Retinal pigment epithelial cell (primary cell): ENCODE measurements around the gene FICD.
A peak's percentile ranks its signal among the peaks of the same experiment; 100 is the strongest.

Source experiments
- DNase-seq: peaks from one replicate; pipeline ENCODE4 v3.0.0-alpha.2; 2010; ENCODE audit warnings: low read depth
- H3K4me3 ChIP-seq: 2 replicates; pipeline ENCODE4 v1.5.1; 2011; ENCODE audit warnings: mild to moderate bottlenecking, low read length, control low read depth, moderate library complexity
- TF ChIP-seq, protein P1 (sequence below): conservative IDR thresholded peaks from 2 replicates; pipeline ENCODE4 v1.5.1; 2011; ENCODE audit warnings: low read depth, low read length, control low read depth, inconsistent platforms

Gene FICD

DNA sequence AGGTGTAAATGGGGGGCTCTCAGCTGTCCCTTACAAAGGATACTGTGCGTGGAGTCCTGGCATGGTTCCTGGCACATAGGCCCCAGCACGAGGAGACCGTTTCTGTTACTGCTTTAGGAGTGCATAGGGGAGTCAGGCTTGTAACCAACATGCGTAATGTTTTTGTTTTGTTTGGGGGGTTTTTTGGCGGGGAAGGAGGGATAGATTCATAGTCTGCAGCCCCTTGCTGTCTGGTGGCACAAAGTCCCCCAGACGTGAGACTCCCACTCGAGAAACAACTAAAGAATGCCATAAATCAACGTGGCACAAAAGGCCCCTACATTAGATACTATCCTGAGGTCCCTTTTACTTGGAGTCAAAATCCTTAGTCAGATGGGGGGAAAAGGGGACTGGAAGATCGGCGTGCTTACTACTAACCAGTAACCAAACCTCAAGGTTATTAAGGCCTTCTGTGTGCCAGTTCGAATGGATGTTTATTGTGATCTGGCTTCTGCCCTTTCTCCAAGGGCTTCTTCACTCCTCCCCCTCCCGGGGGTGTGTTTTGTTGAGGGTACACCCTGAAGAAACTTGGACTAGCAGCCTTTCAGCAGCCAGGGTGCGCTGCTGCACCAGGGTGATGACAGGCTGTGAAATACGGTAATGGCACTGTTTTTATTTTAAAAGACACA, 48.2 kb downstream of the FICD start:
- peak; percentile 51 for DNase-seq
- H3K4me3 ChIP-seq, result peak overlapping the region; percentile 89

DNA sequence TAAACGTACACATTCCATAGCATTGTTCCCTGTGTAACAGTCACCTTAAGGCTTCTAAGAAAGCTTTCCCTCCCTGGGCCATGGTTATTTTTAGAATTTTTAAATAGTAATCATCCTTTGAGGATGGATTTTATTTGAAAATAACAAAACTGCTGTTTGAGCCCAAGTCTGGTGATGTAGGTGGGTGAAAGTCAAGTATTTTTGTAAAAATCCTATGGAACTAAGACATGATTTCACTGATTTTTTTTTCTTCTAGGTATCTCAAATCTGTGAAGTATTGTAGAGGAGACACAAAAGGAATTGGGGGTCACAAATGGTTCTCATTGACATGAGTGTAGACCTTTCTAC, 48.7 kb downstream of the FICD start:
- no peak overlapping the region for H3K4me3 ChIP-seq
- TF ChIP-seq, protein P1, sequence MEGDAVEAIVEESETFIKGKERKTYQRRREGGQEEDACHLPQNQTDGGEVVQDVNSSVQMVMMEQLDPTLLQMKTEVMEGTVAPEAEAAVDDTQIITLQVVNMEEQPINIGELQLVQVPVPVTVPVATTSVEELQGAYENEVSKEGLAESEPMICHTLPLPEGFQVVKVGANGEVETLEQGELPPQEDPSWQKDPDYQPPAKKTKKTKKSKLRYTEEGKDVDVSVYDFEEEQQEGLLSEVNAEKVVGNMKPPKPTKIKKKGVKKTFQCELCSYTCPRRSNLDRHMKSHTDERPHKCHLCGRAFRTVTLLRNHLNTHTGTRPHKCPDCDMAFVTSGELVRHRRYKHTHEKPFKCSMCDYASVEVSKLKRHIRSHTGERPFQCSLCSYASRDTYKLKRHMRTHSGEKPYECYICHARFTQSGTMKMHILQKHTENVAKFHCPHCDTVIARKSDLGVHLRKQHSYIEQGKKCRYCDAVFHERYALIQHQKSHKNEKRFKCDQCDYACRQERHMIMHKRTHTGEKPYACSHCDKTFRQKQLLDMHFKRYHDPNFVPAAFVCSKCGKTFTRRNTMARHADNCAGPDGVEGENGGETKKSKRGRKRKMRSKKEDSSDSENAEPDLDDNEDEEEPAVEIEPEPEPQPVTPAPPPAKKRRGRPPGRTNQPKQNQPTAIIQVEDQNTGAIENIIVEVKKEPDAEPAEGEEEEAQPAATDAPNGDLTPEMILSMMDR, result no peak
- DNase-seq, result no peak

More for the DNA sequence above, 48.2 kb downstream of the FICD start:
- TF ChIP-seq, protein P1, result peak; percentile 93

DNA sequence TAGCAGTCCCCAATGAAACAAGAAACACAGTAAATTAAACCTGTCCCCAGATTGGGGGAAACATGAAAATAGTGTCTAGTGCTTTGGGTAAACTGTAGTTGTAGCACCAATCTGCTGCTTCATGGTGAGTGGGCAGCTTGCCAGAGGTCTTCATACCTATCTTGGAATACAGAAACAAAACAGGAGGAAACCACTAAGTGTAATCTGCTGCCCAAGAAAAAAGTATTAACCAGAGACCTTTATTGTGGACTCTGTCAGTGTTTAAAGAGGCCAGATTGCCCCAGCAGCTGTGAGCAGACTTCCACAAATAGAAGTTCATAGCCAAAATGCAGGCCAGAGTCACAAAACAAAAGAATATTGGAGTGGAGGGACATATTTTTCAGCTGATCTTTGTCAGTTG, 49.6 kb downstream of the FICD start:
- no peak for DNase-seq
- TF ChIP-seq, protein P1, result no peak

DNA sequence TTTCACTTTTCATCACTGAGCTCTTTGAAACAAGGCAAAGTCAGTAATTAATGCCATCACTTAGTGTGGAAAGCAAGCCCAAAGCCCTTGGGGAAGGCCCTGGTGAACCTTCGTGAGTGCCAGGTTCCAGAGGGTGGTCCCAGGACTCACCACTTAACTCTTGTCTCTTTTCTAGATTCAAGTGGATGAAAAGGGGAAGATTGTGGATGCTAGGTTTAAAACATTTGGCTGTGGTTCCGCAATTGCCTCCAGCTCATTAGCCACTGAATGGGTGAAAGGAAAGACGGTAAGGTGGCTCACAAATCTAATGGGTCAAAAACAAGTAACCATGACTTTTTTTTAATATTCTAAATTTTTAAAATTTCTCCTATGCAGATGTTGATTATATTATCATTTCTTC, 50.1 kb downstream of the FICD start:
- no peak overlapping the region for H3K4me3 ChIP-seq
- DNase-seq, result no peak
- TF ChIP-seq, protein P1, result no peak

More for the DNA sequence above, 49.6 kb downstream of the FICD start:
- H3K4me3 ChIP-seq, result no peak overlapping the region

DNA sequence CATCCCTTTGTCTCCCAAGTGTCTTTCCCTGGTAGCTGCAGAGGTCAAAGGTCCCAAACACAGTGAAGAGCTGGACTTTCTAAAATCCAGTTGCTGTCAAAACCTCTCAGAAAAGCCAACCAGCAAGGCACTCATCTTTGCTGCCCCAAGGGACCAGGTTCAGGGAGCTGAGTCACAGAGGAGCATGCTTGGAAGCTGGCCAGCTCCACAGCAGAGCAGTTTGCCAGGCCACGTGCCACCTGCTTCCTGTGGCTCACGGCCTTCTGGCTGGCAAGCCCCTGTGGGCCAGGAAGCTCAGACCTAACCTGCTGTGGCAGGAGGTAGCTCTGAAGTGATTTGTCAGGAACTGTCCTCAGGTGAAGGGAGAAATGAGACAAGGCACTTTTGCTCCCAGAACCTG, 50.9 kb downstream of the FICD start:
- peak; percentile 76 for DNase-seq
- TF ChIP-seq, protein P1, result no peak
- no peak overlapping the region for H3K4me3 ChIP-seq

DNA sequence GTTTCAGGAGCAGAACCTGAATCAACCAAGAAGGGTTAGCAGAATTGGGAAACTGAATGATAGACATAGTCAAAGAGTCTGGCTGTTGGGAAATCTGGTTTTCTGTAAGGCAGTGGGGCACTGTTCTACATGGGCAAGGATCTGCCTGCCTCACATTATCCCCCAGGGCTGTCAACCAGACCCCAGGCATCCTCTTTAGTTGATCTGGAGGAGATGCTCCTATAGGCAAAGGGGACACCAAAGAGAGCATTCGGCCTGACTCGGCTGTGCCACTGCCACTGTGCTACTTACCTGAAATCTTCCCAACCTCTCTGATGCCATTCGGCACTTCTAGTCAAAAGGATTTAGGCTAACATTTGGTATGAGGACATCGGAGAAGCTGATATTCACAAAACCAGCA, 51.4 kb downstream of the FICD start:
- H3K4me3 ChIP-seq, result no peak overlapping the region
- TF ChIP-seq, protein P1, result no peak
- DNase-seq, result no peak
